Inflammatory macrophage treated with lipopolysaccharide for 1 hour (primary cell): ENCODE data around the gene CRTC2.
"Not testable (repeated sequence)": the region's sequence is repeated elsewhere in the genome, so short reads cannot be mapped to it uniquely, and the experiment has no call there.

Experiments
- DNase-seq, 2 donors: peaks; one replicate each; pipeline ENCODE4 v3.0.0-alpha.2; 2020 to 2022

CRTC2 gene

DNA sequence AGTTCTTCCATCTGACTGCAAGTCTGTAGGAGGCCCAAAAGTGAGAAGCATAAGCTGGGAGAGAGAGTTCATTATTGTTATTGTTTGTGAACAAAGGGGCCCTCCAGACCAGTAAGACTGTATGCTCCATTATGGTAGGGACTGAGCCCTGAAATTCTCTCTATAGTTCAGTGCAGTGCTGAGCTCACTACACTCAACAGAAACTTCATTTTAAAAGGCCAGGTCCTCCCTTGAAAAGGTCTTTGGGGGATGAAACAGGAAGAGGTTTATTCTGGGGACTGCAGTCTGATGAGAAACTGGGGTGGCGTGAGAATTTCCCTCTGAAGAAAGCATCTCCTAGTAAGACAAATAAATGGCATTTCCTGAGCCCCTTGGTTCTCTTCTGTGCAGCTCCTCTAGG, 30.2 kb downstream of the CRTC2 start:
- no peak for DNase-seq

GRCh38 chr1:153926405-153926804, 32.0 kb downstream of the CRTC2 start:
- no peak for DNase-seq

DNA sequence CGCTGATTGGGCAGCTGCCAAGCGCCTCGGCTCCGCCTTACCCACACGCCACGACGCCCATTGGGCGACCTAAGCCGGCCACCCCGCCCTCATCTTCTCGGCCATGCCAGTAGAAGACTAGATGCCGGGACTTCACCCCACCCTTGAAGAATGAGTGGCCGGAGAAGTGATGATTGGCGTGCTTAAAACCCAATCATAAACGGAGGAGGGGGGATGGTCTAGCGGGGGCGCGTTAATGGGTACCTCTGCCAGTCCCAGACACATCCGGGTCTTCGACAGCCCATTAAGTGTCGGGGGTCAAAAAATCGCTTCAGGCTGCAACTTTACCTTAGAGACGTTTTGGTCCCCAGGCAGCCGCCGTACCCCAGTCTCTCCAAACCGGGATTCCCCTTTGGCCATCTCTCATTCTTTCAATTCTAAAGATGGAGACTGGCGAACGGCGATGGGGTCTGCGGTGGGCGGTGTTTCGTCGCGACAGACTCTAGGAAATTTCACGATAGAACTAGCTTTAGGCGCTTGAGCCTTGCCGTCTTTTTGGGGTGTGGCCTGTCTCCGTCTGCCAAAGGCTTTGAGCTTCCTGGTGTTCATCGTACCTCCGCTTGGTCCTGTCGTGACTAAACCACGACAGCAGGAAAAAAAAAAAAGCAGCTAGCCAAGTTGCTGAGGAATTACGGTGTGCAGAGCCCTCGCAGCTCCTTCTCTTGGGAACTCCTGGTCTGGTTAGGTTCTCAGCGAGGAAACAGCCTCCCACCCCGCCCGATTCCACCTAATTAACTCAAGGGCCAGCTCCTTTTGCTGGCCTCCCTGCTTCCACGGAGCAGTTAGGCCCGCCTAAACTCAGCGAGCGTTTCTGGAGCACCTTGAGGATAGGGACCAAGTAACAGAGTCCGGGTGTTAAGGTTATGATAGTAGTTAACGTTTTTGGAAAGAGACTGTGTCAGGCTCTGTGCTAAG, 35.2 kb downstream of the CRTC2 start, which contains the start of gene GATAD2B:
GATAD2B (minus strand) TSS at position 1 of the 954 bp plus-strand sequence. CDS start 94,625 bp downstream, outside the sequence.
- DNase-seq = peak; percentile 100

GRCh38 chr1:153922076-153922971, 36.1 kb downstream of the CRTC2 start:
- no peak for DNase-seq

GRCh38 chr1:153921803-153922075, 36.7 kb downstream of the CRTC2 start:
- DNase-seq = no peak

- no peak for DNase-seq
Observed at GRCh38 chr1:153921080-153921802, 37.2 kb downstream of the CRTC2 start.

- DNase-seq = peak; percentile 11 to 36
Observed at GRCh38 chr1:153919876-153920852, 38.2 kb downstream of the CRTC2 start.

- DNase-seq = no peak
Observed at GRCh38 chr1:153916297-153916696, 42.1 kb downstream of the CRTC2 start.

- DNase-seq = no peak
Observed at GRCh38 chr1:153912349-153912748, 46.1 kb downstream of the CRTC2 start.

- not testable (repeated sequence) for DNase-seq
Observed at GRCh38 chr1:153910560-153910959, 47.9 kb downstream of the CRTC2 start.

GRCh38 chr1:153908071-153908470, 50.3 kb downstream of the CRTC2 start:
- no peak for DNase-seq

GRCh38 chr1:153907134-153907533, 51.3 kb downstream of the CRTC2 start:
- DNase-seq = no peak

DNA sequence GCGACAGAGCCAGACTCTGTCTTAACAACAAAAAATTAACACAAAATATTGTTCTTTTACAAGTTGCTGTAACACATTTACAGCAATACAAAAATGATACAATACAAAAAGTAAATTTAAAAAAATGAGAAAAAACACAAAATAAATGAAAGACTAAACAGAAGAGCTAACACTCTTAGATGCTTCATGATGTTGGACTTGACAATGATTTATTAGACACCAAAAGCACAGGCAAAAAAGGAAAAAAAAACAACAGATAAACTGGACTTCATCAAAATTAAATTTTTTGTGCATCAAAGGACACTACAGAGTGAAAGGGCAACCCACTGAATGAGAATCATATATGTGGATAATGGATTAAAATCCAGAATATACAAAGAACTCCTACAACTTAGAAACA, 52.0 kb downstream of the CRTC2 start:
- DNase-seq = no peak

- not testable (repeated sequence) for DNase-seq
Observed at GRCh38 chr1:153905908-153906307, 52.5 kb downstream of the CRTC2 start.

- no peak for DNase-seq
Observed at GRCh38 chr1:153903841-153904455, 54.5 kb downstream of the CRTC2 start.

- DNase-seq = no peak
Observed at GRCh38 chr1:153899509-153899908, 58.9 kb downstream of the CRTC2 start.
